Natural killer cell treated with Interleukin-12 subunit alpha and Interleukin-12 subunit beta and Interleukin-15 and Interleukin-18, amount 100 ng/mL, for 72 hours (primary cell): ENCODE data around the gene LST1. TPM values are rescaled to one million over a fixed set of nuclear protein-coding genes. Genes with fewer than 3 reads are reported as not detected.

Experiments used
- ATAC-seq, 2 donors: fragments of 150-1000 bp; cut with Tn5 transposase in 1 of 2; sonication (Bioruptor Pico), chemical (Tn5 transposase) in 1 of 2; 2 replicates each; pipeline ENCODE4 v1.10.0; 2021
- DNase-seq: peaks from one replicate; pipeline ENCODE4 v3.0.0; 2022; ENCODE audit warnings: low spot score
- H3K27ac Mint-ChIP-seq, 2 donors: 1 replicate in 1 of 2; 2 replicates in 1 of 2; pipeline ENCODE4 v1.8.0; 2022; ENCODE audit warnings: mixed read lengths in 2 of 2, mild to moderate bottlenecking in 1 of 2, moderate library complexity in 1 of 2
- H3K27me3 Mint-ChIP-seq, 2 donors: 1 replicate in 1 of 2; 2 replicates in 1 of 2; pipeline ENCODE4 v1.8.0; 2022; ENCODE audit warnings: mixed read lengths in 2 of 2
- H3K36me3 Mint-ChIP-seq: one replicate; pipeline ENCODE4 v1.8.0; 2022; ENCODE audit warnings: mixed read lengths
- H3K4me1 Mint-ChIP-seq, 2 donors: 1 replicate in 1 of 2; 2 replicates in 1 of 2; pipeline ENCODE4 v1.8.0; 2022; ENCODE audit warnings: low read depth in 2 of 2, mixed read lengths in 2 of 2, mild to moderate bottlenecking in 1 of 2
- H3K4me3 Mint-ChIP-seq: one replicate; pipeline ENCODE4 v1.8.0; 2022; ENCODE audit warnings: mixed read lengths
- H3K9me3 Mint-ChIP-seq: 2 replicates; pipeline ENCODE4 v1.8.0; 2022; ENCODE audit warnings: mixed read lengths
- total RNA-seq, 2 donors: library from RNA; stranded (reverse); gene quantifications; one replicate each; pipeline ENCODE4 v1.2.3, GENCODE V29; 2022

LST1 gene
- total RNA-seq, 2 donors from 2014 or later, result 15.5 to 34.6 TPM

DNA sequence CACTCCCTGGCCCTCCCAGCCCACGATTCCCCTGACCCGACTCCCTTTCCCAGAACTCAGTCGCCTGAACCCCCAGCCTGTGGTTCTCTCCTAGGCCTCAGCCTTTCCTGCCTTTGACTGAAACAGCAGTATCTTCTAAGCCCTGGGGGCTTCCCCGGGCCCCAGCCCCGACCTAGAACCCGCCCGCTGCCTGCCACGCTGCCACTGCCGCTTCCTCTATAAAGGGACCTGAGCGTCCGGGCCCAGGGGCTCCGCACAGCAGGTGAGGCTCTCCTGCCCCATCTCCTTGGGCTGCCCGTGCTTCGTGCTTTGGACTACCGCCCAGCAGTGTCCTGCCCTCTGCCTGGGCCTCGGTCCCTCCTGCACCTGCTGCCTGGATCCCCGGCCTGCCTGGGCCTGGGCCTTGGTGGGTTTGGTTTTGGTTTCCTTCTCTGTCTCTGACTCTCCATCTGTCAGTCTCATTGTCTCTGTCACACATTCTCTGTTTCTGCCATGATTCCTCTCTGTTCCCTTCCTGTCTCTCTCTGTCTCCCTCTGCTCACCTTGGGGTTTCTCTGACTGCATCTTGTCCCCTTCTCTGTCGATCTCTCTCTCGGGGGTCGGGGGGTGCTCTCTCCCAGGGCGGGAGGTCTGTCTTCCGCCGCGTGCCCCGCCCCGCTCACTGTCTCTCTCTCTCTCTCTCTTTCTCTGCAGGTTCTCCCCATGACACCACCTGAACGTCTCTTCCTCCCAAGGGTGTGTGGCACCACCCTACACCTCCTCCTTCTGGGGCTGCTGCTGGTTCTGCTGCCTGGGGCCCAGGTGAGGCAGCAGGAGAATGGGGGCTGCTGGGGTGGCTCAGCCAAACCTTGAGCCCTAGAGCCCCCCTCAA, 13.8 kb upstream of the LST1 start, which contains the start of gene LTA:
TSS of gene LTA (plus strand) at position 249 of the 871 bp plus-strand sequence. CDS start at position 703, 454 bp downstream.
- ATAC-seq (peak; percentile 64 to 67), DNase-seq (peak; percentile 88)
- H3K27ac Mint-ChIP-seq, result peak within 1 kb of the TSS; percentile 88 to 92
- H3K4me3 Mint-ChIP-seq, result peak within 1 kb of the TSS; percentile 96
- no peaks in the 10 kb centered on the region for H3K27me3 Mint-ChIP-seq
- H3K4me1 Mint-ChIP-seq, result peaks cover 80 to 90% of the 10 kb centered on the region in 2 donors
- H3K9me3 Mint-ChIP-seq, result no peaks in the 10 kb centered on the region
- peaks cover 16% of the 10 kb centered on the region for H3K36me3 Mint-ChIP-seq

DNA sequence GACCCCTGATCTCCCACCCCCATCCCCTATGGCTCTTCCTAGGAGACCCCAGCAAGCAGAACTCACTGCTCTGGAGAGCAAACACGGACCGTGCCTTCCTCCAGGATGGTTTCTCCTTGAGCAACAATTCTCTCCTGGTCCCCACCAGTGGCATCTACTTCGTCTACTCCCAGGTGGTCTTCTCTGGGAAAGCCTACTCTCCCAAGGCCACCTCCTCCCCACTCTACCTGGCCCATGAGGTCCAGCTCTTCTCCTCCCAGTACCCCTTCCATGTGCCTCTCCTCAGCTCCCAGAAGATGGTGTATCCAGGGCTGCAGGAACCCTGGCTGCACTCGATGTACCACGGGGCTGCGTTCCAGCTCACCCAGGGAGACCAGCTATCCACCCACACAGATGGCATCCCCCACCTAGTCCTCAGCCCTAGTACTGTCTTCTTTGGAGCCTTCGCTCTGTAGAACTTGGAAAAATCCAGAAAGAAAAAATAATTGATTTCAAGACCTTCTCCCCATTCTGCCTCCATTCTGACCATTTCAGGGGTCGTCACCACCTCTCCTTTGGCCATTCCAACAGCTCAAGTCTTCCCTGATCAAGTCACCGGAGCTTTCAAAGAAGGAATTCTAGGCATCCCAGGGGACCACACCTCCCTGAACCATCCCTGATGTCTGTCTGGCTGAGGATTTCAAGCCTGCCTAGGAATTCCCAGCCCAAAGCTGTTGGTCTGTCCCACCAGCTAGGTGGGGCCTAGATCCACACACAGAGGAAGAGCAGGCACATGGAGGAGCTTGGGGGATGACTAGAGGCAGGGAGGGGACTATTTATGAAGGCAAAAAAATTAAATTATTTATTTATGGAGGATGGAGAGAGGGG, 12.6 kb upstream of the LST1 start:
- DNase-seq (no peak), ATAC-seq (no peak)
- H3K36me3 Mint-ChIP-seq, result peaks cover 21% of the 10 kb centered on the region
- H3K4me1 Mint-ChIP-seq, result peaks cover 72 to 83% of the 10 kb centered on the region in 2 donors
- peak overlapping the region; percentile 96 for H3K4me3 Mint-ChIP-seq
- peak overlapping the region; percentile 88 to 92 for H3K27ac Mint-ChIP-seq
- no peaks in the 10 kb centered on the region for H3K27me3 Mint-ChIP-seq
- no peaks in the 10 kb centered on the region for H3K9me3 Mint-ChIP-seq

DNA sequence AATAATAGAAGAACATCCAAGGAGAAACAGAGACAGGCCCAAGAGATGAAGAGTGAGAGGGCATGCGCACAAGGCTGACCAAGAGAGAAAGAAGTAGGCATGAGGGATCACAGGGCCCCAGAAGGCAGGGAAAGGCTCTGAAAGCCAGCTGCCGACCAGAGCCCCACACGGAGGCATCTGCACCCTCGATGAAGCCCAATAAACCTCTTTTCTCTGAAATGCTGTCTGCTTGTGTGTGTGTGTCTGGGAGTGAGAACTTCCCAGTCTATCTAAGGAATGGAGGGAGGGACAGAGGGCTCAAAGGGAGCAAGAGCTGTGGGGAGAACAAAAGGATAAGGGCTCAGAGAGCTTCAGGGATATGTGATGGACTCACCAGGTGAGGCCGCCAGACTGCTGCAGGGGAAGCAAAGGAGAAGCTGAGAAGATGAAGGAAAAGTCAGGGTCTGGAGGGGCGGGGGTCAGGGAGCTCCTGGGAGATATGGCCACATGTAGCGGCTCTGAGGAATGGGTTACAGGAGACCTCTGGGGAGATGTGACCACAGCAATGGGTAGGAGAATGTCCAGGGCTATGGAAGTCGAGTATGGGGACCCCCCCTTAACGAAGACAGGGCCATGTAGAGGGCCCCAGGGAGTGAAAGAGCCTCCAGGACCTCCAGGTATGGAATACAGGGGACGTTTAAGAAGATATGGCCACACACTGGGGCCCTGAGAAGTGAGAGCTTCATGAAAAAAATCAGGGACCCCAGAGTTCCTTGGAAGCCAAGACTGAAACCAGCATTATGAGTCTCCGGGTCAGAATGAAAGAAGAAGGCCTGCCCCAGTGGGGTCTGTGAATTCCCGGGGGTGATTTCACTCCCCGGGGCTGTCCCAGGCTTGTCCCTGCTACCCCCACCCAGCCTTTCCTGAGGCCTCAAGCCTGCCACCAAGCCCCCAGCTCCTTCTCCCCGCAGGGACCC, 11.7 kb upstream of the LST1 start:
- Mint-ChIP-seq H3K36me3 (peaks cover 22% of the 10 kb centered on the region), H3K27ac (peak overlapping the region; percentile 88 to 92), H3K27me3 (no peaks in the 10 kb centered on the region), H3K9me3 (no peaks in the 10 kb centered on the region), H3K4me3 (peak overlapping the region; percentile 96), H3K4me1 (peaks cover 72 to 83% of the 10 kb centered on the region in 2 donors)
- DNase-seq, result peak; percentile 79
- ATAC-seq, result peak in 1 of 2 donors; percentile 2

DNA sequence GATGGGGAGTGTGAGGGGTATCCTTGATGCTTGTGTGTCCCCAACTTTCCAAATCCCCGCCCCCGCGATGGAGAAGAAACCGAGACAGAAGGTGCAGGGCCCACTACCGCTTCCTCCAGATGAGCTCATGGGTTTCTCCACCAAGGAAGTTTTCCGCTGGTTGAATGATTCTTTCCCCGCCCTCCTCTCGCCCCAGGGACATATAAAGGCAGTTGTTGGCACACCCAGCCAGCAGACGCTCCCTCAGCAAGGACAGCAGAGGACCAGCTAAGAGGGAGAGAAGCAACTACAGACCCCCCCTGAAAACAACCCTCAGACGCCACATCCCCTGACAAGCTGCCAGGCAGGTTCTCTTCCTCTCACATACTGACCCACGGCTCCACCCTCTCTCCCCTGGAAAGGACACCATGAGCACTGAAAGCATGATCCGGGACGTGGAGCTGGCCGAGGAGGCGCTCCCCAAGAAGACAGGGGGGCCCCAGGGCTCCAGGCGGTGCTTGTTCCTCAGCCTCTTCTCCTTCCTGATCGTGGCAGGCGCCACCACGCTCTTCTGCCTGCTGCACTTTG, 10.7 kb upstream of the LST1 start, which contains the start of gene TNF:
TSS of gene TNF (plus strand) at position 231 of the 567 bp plus-strand sequence. CDS start at position 408, 177 bp downstream.
- Mint-ChIP-seq H3K9me3 (no peaks in the 10 kb centered on the region), H3K4me3 (peak within 1 kb of the TSS; percentile 96), H3K4me1 (peaks cover 73 to 85% of the 10 kb centered on the region in 2 donors), H3K36me3 (peaks cover 22% of the 10 kb centered on the region), H3K27me3 (no peaks in the 10 kb centered on the region), H3K27ac (peak within 1 kb of the TSS; percentile 88 to 92)
- DNase-seq (peak; percentile 91), ATAC-seq (peak; percentile 58 to 76)

DNA sequence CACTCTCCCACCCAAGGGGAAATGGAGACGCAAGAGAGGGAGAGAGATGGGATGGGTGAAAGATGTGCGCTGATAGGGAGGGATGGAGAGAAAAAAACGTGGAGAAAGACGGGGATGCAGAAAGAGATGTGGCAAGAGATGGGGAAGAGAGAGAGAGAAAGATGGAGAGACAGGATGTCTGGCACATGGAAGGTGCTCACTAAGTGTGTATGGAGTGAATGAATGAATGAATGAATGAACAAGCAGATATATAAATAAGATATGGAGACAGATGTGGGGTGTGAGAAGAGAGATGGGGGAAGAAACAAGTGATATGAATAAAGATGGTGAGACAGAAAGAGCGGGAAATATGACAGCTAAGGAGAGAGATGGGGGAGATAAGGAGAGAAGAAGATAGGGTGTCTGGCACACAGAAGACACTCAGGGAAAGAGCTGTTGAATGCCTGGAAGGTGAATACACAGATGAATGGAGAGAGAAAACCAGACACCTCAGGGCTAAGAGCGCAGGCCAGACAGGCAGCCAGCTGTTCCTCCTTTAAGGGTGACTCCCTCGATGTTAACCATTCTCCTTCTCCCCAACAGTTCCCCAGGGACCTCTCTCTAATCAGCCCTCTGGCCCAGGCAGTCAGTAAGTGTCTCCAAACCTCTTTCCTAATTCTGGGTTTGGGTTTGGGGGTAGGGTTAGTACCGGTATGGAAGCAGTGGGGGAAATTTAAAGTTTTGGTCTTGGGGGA, 10.0 kb upstream of the LST1 start:
- Mint-ChIP-seq H3K27me3 (no peaks in the 10 kb centered on the region), H3K4me3 (peak overlapping the region; percentile 96), H3K9me3 (no peaks in the 10 kb centered on the region), H3K36me3 (peaks cover 24% of the 10 kb centered on the region), H3K27ac (peak overlapping the region; percentile 88 to 92), H3K4me1 (peaks cover 75 to 86% of the 10 kb centered on the region in 2 donors)
- no peak for ATAC-seq
- DNase-seq, result no peak

DNA sequence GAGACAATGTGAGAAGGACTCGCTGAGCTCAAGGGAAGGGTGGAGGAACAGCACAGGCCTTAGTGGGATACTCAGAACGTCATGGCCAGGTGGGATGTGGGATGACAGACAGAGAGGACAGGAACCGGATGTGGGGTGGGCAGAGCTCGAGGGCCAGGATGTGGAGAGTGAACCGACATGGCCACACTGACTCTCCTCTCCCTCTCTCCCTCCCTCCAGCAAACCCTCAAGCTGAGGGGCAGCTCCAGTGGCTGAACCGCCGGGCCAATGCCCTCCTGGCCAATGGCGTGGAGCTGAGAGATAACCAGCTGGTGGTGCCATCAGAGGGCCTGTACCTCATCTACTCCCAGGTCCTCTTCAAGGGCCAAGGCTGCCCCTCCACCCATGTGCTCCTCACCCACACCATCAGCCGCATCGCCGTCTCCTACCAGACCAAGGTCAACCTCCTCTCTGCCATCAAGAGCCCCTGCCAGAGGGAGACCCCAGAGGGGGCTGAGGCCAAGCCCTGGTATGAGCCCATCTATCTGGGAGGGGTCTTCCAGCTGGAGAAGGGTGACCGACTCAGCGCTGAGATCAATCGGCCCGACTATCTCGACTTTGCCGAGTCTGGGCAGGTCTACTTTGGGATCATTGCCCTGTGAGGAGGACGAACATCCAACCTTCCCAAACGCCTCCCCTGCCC, 9.0 kb upstream of the LST1 start:
- Mint-ChIP-seq H3K27me3 (no peaks in the 10 kb centered on the region), H3K4me3 (peak overlapping the region; percentile 96), H3K36me3 (peaks cover 26% of the 10 kb centered on the region), H3K27ac (peak overlapping the region; percentile 88 to 92), H3K4me1 (peaks cover 77 to 88% of the 10 kb centered on the region in 2 donors), H3K9me3 (no peaks in the 10 kb centered on the region)
- peak; percentile 87 for DNase-seq
- peak; percentile 16 to 38 for ATAC-seq

DNA sequence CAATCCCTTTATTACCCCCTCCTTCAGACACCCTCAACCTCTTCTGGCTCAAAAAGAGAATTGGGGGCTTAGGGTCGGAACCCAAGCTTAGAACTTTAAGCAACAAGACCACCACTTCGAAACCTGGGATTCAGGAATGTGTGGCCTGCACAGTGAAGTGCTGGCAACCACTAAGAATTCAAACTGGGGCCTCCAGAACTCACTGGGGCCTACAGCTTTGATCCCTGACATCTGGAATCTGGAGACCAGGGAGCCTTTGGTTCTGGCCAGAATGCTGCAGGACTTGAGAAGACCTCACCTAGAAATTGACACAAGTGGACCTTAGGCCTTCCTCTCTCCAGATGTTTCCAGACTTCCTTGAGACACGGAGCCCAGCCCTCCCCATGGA, 8.5 kb upstream of the LST1 start:
- H3K9me3 Mint-ChIP-seq, result no peaks in the 10 kb centered on the region
- H3K4me3 Mint-ChIP-seq, result peak overlapping the region; percentile 96
- H3K27ac Mint-ChIP-seq, result peak overlapping the region; percentile 88 to 92
- H3K36me3 Mint-ChIP-seq, result peaks cover 26% of the 10 kb centered on the region
- peaks cover 78 to 88% of the 10 kb centered on the region in 2 donors for H3K4me1 Mint-ChIP-seq
- DNase-seq (no peak), ATAC-seq (no peak)
- H3K27me3 Mint-ChIP-seq, result no peaks in the 10 kb centered on the region

DNA sequence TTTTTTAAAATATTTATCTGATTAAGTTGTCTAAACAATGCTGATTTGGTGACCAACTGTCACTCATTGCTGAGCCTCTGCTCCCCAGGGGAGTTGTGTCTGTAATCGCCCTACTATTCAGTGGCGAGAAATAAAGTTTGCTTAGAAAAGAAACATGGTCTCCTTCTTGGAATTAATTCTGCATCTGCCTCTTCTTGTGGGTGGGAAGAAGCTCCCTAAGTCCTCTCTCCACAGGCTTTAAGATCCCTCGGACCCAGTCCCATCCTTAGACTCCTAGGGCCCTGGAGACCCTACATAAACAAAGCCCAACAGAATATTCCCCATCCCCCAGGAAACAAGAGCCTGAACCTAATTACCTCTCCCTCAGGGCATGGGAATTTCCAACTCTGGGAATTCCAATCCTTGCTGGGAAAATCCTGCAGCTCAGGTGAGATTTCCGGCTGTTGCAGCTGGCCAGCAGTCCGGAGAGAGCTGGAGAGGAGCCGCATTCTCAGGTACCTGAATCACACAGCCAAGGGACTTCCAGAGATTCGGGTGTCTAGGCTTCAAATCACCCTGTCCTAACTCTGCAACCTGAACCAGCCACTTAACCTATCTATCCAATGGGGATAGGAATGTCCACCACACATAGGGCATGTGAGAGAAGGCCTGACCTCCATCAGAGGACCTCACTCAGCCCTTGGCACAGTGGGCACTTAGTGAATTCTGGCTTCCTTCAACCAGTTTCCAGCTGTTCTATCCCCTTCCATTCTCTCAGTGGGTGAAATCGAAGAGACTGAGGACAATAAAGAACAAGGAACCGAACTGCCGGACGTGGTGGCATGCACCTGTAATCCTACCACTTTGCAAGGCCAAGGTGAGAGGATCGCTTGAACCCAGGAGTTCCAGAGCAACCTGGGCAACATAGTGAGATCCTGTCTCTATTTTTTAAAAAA, 7.6 kb upstream of the LST1 start:
- ATAC-seq (no peak), DNase-seq (no peak)
- peak overlapping the region; percentile 88 to 92 for H3K27ac Mint-ChIP-seq
- peaks cover 76 to 85% of the 10 kb centered on the region in 2 donors for H3K4me1 Mint-ChIP-seq
- no peaks in the 10 kb centered on the region for H3K27me3 Mint-ChIP-seq
- H3K4me3 Mint-ChIP-seq, result peak overlapping the region; percentile 100
- H3K36me3 Mint-ChIP-seq, result peaks cover 26% of the 10 kb centered on the region
- no peaks in the 10 kb centered on the region for H3K9me3 Mint-ChIP-seq

DNA sequence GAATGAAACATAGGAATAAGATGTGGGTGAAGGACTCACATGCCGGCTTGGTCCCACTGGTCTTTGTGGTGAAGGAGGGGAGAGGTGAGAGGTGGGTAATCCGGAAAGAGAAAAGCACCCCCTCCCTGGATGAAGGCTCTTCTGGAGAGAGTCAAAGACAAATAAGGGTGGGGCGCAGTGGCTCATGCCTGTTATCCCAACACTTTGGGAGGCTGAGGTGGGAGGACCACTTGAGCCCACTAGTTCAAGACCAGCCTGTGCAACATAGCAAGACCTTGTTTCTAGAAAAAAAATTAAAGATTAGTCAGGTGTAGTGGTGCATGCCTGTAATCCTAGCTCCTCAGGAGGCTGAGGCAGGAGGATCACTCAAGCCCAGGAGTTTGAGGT, 7.0 kb upstream of the LST1 start:
- DNase-seq, result no peak
- ATAC-seq, result no peak
- peaks cover 26% of the 10 kb centered on the region for H3K36me3 Mint-ChIP-seq
- H3K27me3 Mint-ChIP-seq, result no peaks in the 10 kb centered on the region
- H3K4me1 Mint-ChIP-seq, result peaks cover 69 to 78% of the 10 kb centered on the region in 2 donors
- peak overlapping the region; percentile 88 to 92 for H3K27ac Mint-ChIP-seq
- peak overlapping the region; percentile 100 for H3K4me3 Mint-ChIP-seq
- no peaks in the 10 kb centered on the region for H3K9me3 Mint-ChIP-seq

DNA sequence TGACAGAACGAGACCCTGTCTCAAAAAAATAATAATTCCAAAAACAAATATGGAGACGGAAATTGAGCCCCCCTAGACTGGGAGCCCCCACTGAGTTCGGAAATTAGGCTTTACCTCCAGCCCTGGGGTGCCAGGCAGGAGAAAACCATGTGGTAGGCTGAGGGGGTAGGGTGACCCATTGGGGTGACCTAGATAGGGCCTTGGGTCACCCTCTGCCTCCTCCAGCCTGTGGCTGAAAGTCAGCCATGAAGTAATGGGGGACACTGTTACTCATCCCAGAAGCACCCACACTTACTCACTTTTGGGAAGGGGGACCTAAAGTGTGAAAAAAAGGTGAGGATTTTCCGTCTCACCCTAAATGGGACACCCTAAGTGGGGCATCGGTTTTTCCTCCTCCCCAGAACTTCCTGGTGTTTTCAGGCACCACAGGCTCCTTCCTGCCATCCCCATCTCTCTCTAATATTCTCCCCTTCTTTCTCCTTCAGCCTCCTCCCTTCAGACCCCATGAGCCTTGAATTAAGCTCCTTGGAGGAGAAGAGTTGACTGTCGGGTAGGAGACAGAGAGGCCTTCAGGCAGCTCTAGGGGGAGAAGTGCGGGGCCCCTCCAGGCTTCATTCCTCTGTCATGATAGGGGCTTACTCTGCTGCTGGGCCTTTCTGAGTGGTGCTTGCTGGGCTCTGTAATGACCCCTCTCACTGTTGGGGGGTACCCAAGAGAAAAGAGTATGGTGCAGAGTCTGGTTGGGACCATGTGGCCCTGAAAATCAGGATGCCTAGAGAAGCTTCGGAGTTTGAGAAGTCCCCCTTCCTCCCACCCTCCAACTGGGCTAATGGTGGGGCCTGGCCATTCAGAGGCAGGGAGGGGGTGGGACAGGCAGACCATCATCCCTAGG, 6.3 kb upstream of the LST1 start:
- ATAC-seq (no peak), DNase-seq (no peak)
- Mint-ChIP-seq H3K27me3 (no peaks in the 10 kb centered on the region), H3K4me3 (peak overlapping the region; percentile 100), H3K27ac (peak overlapping the region; percentile 88 to 92), H3K36me3 (peaks cover 26% of the 10 kb centered on the region), H3K4me1 (peaks cover 64 to 73% of the 10 kb centered on the region in 2 donors), H3K9me3 (no peaks in the 10 kb centered on the region)
